HEK293 (cell line): ENCODE measurements around the gene SLF2.

Experiments used
- CTCF ChIA-PET: fragments of 350-600 bp; formaldehyde crosslinking; extraction: SDS; loops from one replicate; lab custom pipeline; 2021; ENCODE audit warnings: antibody characterized with exemption; lab: Yijun Ruan, JAX
- POLR2A ChIA-PET: fragments of 300-600 bp; formaldehyde crosslinking; extraction: SDS; loops from one replicate; lab custom pipeline; 2020; ENCODE audit warnings: antibody characterized with exemption, inconsistent platforms; lab: Yijun Ruan, JAX
- H3K27ac ChIP-seq: fragments of 200-500 bp; sonication (Bioruptor generic); 2 replicates; pipeline ENCODE4 v1.5.1; 2014; ENCODE audit warnings: low read depth, low read length, control low read depth, inconsistent platforms; ENCODE audit errors: extremely low read depth
- H3K36me3 ChIP-seq, 2 experiments: fragments of 200-500 bp in 1 of 2; sonication (Bioruptor generic) in 1 of 2; 1 replicate in 1 of 2; 2 replicates in 1 of 2; pipeline ENCODE4 v1.5.1; 2014 to 2017; ENCODE audit warnings: inconsistent platforms in 2 of 2, low read length in 2 of 2; ENCODE audit not compliant: control insufficient read depth in 2 of 2, insufficient read depth in 1 of 2
- H3K4me1 ChIP-seq: fragments of 200-500 bp; sonication (Bioruptor generic); 2 replicates; pipeline ENCODE4 v1.5.1; 2014; ENCODE audit warnings: mild to moderate bottlenecking, low read length, inconsistent platforms; ENCODE audit not compliant: control insufficient read depth, insufficient read depth
- H3K4me3 ChIP-seq: 2 replicates; pipeline ENCODE4 v1.5.1; 2011; ENCODE audit warnings: low read depth, mild to moderate bottlenecking, control low read depth, low read length, moderate library complexity
- H3K9me3 ChIP-seq: fragments of 200-500 bp; sonication (Bioruptor generic); 2 replicates; pipeline ENCODE4 v1.5.1; 2014; ENCODE audit warnings: low read depth, low read length, inconsistent platforms; ENCODE audit not compliant: control insufficient read depth, insufficient read depth
- ATF2 ChIP-seq: fragments of 450-650 bp; formaldehyde crosslinking; IDR thresholded peaks from 2 replicates; pipeline ENCODE4 v1.5.1; 2016; ENCODE audit warnings: missing biosample characterization, missing genetic modification characterization, low read depth
- REST ChIP-seq: fragments of 450-650 bp; formaldehyde crosslinking; IDR thresholded peaks from 2 replicates; pipeline ENCODE4 v1.5.1; 2016; ENCODE audit warnings: missing biosample characterization, missing genetic modification characterization
- ZBTB44 ChIP-seq: fragments of 450-650 bp; IDR thresholded peaks from 2 replicates; pipeline ENCODE4 v1.5.1; 2018; ENCODE audit warnings: missing biosample characterization, mild to moderate bottlenecking, missing genetic modification characterization
- ZNF132 ChIP-seq: fragments of 450-650 bp; formaldehyde crosslinking; IDR thresholded peaks from 2 replicates; pipeline ENCODE4 v1.5.1; 2017; ENCODE audit warnings: missing biosample characterization, missing genetic modification characterization, borderline replicate concordance
- ZNF48 ChIP-seq: fragments of 450-650 bp; formaldehyde crosslinking; IDR thresholded peaks from 2 replicates; pipeline ENCODE4 v1.5.1; 2016; ENCODE audit warnings: missing biosample characterization, missing genetic modification characterization
- ZNF488 ChIP-seq: fragments of 450-650 bp; formaldehyde crosslinking; IDR thresholded peaks from 2 replicates; pipeline ENCODE4 v1.5.1; 2016; ENCODE audit warnings: missing biosample characterization, missing genetic modification characterization
- ZNF510 ChIP-seq: fragments of 450-650 bp; formaldehyde crosslinking; IDR thresholded peaks from 2 replicates; pipeline ENCODE4 v1.5.1; 2018; ENCODE audit warnings: mild to moderate bottlenecking, missing genetic modification characterization, missing biosample characterization; ENCODE audit not compliant: insufficient replicate concordance
- ZNF629 ChIP-seq: fragments of 450-650 bp; formaldehyde crosslinking; IDR thresholded peaks from 2 replicates; pipeline ENCODE4 v1.5.1; 2017; ENCODE audit warnings: missing biosample characterization, missing genetic modification characterization
- ZSCAN16 ChIP-seq: fragments of 450-650 bp; formaldehyde crosslinking; IDR thresholded peaks from 2 replicates; pipeline ENCODE4 v1.5.1; 2016; ENCODE audit warnings: missing biosample characterization, missing genetic modification characterization

The SLF2 gene

GRCh38 chr10:100912013-100912604 lies 654 bp upstream of the SLF2 start:
- Histone ChIP-seq H3K9me3 (no peaks in the 10 kb centered on the region), H3K4me3 (peak overlapping the region; percentile 32), H3K36me3 (peaks cover 15 to 27% of the 10 kb centered on the region in 2 experiments; a peak in 2 of 3 replicates), H3K27ac (peak overlapping the region; percentile 65), H3K4me1 (peaks cover 10% of the 10 kb centered on the region; the same call in 1 of the 2 replicates)
- POLR2A ChIA-PET = interaction anchor here (0.8 to 1.9 kb wide), 4 partner anchors 9 to 350 kb away, joined by 3 to 6 read pairs (median 4); no protein-coding TSS in a partner anchor
- CTCF ChIA-PET = interaction anchor here (0.6 to 1.7 kb wide), 4 partner anchors 15 to 350 kb away, joined by 3 to 4 read pairs (median 4); no protein-coding TSS in a partner anchor
- TF ChIP-seq ZSCAN16 (tag by site-specific recombination) (0 out of 2 replicates have a peak, but pooled peaks have one; percentile 37), ZNF132 (tag by site-specific recombination) (no peak)

GRCh38 chr10:100913470-100913865 lies 705 bp downstream of the SLF2 start:
- H3K4me3 ChIP-seq = peak overlapping the region; percentile 89
- no peak for TF ChIP-seq ZNF488
- TF ChIP-seq ZNF510 (tag by site-specific recombination) = no peak
- TF ChIP-seq ZBTB44 (tag by site-specific recombination) = 0 out of 2 replicates have a peak, but pooled peaks have one; percentile 1
- peak; percentile 40; the same call in 1 of the 2 replicates for TF ChIP-seq REST (tag by site-specific recombination)
- TF ChIP-seq, all 188 proteins: peak for 2
- Histone ChIP-seq H3K4me1 (peaks cover 8% of the 10 kb centered on the region; the same call in 1 of the 2 replicates), H3K36me3 (peaks cover 29 to 40% of the 10 kb centered on the region in 2 experiments), H3K9me3 (no peaks in the 10 kb centered on the region), H3K27ac (peak overlapping the region; percentile 83; the same call in 1 of the 2 replicates)
- POLR2A ChIA-PET = interaction anchor here (1.0 to 1.9 kb wide), 5 partner anchors 8 to 378 kb away, joined by 4 to 6 read pairs (median 6); partner anchors contain the start of genes HIF1AN, MRPL43 and TWNK
- CTCF ChIA-PET = no interaction called here

- POLR2A ChIA-PET = interaction anchor here (0.6 kb wide), 1 partner anchor 111 kb away, joined by 3 read pairs; no protein-coding TSS in a partner anchor
- Histone ChIP-seq H3K9me3 (no peaks in the 10 kb centered on the region), H3K4me1 (peaks cover 4% of the 10 kb centered on the region; the same call in 1 of the 2 replicates), H3K36me3 (peaks cover 64 to 72% of the 10 kb centered on the region in 2 experiments), H3K27ac (no peak overlapping the region)
- CTCF ChIA-PET = interaction anchor here (1.9 kb wide), 1 partner anchor 28 kb away, joined by 6 read pairs; no protein-coding TSS in a partner anchor
- TF ChIP-seq ZNF48 (no peak), ATF2 (tag by site-specific recombination) (peak; percentile 74), ZNF629 (tag by site-specific recombination) (no peak)
- TF ChIP-seq, all 188 proteins: peak for 1
- H3K4me3 ChIP-seq = no peak overlapping the region
Observed at GRCh38 chr10:100917071-100917470, 4.3 kb downstream of the SLF2 start.
